Mononuclear cell (primary cell): ENCODE measurements around the gene PPP2R2C. TPM values are rescaled to one million over a fixed set of nuclear protein-coding genes. Genes with fewer than 3 reads are reported as not detected.

ENCODE experiments used
- H3K27me3 ChIP-seq: 2 replicates; pipeline ENCODE4 v1.6.0; 2011; ENCODE audit warnings: low read length, control low read depth; ENCODE audit not compliant: insufficient read depth
- H3K4me1 ChIP-seq: 2 replicates; pipeline ENCODE4 v1.5.1; 2011; ENCODE audit warnings: mild to moderate bottlenecking, low read length, control low read depth; ENCODE audit not compliant: insufficient read depth
- H3K4me3 ChIP-seq: 2 replicates; pipeline ENCODE4 v1.5.1; 2011; ENCODE audit warnings: mild to moderate bottlenecking, low read length, moderate library complexity
- H3K9me3 ChIP-seq: 2 replicates; pipeline ENCODE4 v1.5.1; 2011; ENCODE audit warnings: low read depth, mild to moderate bottlenecking, control low read depth, low read length
- total RNA-seq: library from RNA; depleted of rRNA; stranded (reverse); fragments of >200 nt; gene quantifications from one replicate; pipeline ENCODE4 v1.2.3, GENCODE V29; 2012

PPP2R2C gene
- total RNA-seq, 1 donor = not detected

DNA sequence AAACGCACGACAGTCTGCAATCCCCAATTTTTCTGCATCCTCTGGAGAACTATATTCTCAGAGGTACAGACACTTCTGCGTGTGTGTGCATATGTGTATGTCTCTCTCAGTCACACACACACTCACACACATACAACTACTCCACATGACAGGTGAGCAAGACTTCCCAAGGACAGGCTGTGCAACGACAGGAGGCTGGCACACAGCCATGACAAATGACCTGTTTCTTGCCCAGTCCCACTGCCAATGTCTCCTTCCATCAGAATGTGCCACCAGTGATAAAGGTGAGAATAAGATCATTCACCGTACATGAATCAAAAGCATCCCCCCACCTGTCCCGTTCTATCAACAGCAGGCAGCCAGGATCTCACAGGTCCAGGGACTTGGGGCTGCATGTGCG lies 52.4 kb downstream of the PPP2R2C start:
- H3K4me3 ChIP-seq = no peak overlapping the region
- H3K27me3 ChIP-seq = no peaks in the 10 kb centered on the region
- H3K9me3 ChIP-seq = no peaks in the 10 kb centered on the region
- H3K4me1 ChIP-seq = no peaks in the 10 kb centered on the region

DNA sequence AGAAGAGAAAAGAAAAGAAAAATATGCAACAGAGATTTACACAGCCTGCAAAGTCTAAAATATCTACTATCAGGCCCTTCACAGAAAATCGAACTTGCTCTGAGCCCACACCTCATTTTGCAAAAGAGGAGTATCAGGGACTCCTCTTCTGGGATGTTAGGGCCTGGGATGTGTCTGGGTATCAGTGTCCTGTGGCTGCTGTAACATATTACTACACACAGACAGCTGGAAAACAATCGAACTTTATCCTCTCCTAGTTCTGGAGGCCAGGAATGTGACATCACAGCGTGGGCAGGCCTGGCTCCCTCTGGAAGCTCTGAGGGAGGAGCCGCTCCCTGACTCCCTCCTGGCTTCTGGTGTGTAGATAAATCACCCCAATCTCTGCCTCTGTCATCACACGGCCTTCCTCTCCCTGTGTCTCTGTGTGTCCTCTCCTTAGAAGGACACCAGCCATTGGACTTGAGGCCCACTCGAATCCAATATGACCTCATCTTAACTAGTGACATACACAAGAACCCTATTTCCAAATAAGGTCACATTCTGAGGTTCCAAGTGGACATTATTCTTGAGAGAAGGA lies 52.9 kb downstream of the PPP2R2C start:
- Histone ChIP-seq H3K9me3 (no peaks in the 10 kb centered on the region), H3K4me1 (no peaks in the 10 kb centered on the region), H3K27me3 (no peaks in the 10 kb centered on the region), H3K4me3 (no peak overlapping the region)

DNA sequence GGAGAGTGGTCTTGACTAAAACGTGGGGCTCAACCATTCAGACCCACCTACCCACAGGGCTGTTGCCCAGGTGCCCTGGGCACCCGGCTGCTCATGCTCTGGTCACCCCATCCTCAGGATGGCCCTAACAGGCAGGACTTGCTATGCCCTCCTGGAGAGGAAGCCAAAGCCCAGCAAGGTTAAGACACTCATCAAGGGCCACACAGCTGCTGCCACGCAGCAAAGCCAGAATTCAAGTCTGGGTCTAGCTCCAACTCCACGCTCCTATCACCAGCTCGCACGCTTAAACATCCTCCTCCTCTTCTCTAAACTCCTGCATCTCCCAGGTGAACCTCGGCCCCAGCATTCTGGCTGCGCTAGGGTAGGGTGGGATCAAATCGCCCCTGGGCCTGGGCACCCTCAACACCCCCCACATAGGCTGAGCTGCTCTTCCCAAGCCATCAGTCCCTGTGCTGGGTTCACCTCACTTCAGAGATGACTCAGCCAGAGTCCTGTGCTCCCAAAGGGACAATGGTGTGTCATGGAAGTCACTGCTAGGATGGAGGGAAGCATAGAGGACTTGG lies 54.1 kb downstream of the PPP2R2C start:
- H3K9me3 ChIP-seq = no peaks in the 10 kb centered on the region
- no peaks in the 10 kb centered on the region for H3K4me1 ChIP-seq
- H3K27me3 ChIP-seq = no peaks in the 10 kb centered on the region
- H3K4me3 ChIP-seq = no peak overlapping the region

DNA sequence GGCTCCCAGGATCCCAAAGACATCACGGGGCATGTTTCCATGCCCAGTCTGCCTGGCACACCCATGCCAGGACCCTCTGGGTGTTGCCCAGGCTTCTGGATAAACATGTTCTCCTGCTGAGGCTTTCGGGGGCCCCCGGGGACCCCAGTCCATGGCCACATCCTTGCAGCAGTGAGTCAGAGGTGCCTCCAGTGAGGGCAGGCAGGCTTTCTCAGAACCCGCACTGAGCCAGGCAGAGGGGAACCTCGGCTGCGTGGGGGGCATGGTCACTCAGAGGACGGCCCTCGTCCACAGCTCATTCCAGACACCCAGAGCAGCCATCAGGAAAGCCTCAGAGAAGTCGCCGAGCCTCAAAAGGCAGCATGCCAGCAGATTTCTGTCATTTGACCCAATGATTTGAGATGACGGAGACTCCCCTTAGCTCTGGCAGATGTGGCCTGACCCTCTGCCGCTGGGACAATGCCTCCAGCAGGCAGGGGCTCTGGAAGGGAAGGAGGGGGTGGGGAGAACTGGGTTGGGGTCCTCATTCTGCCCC lies 54.8 kb downstream of the PPP2R2C start:
- no peaks in the 10 kb centered on the region for H3K9me3 ChIP-seq
- no peak overlapping the region for H3K4me3 ChIP-seq
- no peaks in the 10 kb centered on the region for H3K27me3 ChIP-seq
- H3K4me1 ChIP-seq = no peaks in the 10 kb centered on the region

DNA sequence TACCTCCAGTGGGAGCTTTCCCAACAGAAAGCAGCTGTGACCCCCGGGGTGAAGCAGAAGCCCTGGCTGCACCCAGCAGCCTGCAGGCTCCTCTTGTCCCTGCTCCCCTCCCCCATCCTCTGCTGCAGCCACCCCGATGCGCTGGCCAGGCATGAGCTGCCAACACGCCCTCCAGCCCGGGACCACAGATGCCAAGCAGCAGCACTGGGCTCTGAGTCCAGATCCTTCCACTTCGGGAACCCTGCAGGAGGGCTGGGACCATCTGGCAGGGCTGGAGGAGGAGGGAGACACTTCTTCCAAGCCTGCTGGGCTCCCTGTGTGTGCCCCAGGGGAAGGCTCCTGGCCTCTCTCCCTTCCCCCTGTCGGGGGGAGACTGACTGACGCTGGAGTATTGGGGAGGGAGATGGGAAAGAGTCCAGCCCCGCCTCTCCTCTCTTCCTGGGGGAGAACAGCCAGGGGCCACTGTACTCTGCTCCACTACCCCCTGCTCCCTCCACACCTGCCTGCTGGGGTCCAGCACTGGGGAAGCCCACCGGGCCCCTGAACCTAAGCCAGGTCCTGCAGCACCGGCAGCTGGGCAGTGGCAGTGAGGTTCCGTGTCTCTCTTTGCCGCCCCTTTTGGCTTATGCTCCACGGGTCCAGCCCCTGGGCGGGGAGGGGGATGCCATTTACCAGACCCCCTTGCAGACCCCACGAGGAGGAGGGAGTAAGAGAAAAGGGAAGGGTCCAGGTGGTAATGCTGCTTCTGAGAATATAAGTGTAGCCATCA lies 55.7 kb downstream of the PPP2R2C start:
- no peaks in the 10 kb centered on the region for H3K27me3 ChIP-seq
- no peaks in the 10 kb centered on the region for H3K9me3 ChIP-seq
- H3K4me1 ChIP-seq = no peaks in the 10 kb centered on the region

DNA sequence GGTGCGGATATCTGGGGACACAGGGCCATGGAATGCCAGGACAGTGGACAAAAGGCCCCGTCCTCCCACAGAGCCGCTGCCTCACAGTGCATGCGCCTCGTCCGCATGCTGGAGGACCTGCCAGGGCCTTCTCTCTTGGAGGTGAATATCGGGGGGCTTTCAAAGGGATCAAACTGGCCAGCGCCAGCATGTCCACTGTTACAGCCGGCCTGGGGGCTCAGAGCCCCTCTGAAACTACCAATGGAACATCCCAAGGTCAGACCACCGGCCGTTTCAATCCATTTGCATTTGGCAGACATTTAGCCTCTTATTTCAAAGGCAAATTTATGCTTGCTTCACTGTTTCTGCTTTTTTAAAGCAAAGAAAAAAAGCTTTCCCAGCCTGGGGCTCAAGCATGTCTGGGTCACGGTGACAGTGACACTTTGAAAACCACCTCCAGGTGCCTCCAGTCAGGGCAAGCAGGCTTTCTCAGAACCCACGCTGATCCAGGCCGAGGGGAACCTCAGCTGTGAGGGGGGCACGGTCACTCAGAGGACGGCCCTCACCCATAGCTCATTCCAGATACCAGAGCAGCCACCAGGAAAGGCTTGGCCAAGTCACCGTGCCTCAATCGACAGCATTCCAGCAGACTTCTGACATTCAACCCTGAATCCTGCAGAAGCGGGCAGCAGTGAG lies 57.2 kb downstream of the PPP2R2C start:
- Histone ChIP-seq H3K4me3 (no peak overlapping the region), H3K9me3 (no peaks in the 10 kb centered on the region), H3K27me3 (no peaks in the 10 kb centered on the region), H3K4me1 (no peaks in the 10 kb centered on the region)

More for the DNA sequence above, 55.7 kb downstream of the PPP2R2C start:
- no peak overlapping the region for H3K4me3 ChIP-seq

DNA sequence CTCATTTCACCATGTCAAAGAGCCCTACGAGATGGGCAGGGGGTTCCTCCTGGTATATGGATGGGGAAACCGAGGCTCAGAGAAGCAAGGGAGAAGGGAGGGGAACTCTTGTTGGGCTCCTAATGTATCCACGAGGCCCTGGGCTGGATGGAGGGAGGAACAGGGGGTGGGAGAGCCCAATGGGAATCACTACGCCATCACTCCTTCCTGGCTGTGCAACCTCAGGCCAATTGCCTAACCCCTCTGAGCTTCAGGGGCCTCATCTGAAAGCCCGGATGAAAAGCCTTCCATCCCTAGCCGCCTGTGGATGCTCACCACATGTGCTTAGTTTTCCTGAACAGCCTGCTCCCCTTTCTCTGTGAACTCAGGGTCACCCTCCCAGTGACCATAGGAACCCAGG lies 57.8 kb downstream of the PPP2R2C start:
- H3K27me3 ChIP-seq = no peaks in the 10 kb centered on the region
- no peaks in the 10 kb centered on the region for H3K9me3 ChIP-seq

DNA sequence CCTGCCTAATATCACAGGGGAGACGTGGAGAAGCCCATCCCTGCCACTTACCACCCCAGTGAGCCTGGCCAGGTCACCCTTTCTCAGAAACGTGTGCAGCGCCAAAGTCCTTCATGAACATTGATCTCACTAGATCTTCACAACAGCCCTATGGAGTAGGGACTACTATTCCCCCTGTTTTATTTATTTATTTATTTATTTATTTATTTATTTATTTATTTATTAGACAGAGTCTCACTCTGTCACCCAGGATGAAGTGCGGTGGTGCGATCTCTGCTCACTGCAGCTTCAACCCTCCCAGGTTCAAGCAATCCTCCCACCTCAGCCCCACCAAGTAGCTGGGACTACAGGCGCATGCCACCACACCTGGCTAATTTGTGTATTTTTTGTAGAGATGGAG lies 61.8 kb downstream of the PPP2R2C start:
- no peaks in the 10 kb centered on the region for H3K9me3 ChIP-seq
- no peaks in the 10 kb centered on the region for H3K27me3 ChIP-seq
- H3K4me1 ChIP-seq = no peaks in the 10 kb centered on the region
- H3K4me3 ChIP-seq = no peak overlapping the region

More for the DNA sequence above, 57.8 kb downstream of the PPP2R2C start:
- H3K4me3 ChIP-seq = no peak overlapping the region
- H3K4me1 ChIP-seq = no peaks in the 10 kb centered on the region

DNA sequence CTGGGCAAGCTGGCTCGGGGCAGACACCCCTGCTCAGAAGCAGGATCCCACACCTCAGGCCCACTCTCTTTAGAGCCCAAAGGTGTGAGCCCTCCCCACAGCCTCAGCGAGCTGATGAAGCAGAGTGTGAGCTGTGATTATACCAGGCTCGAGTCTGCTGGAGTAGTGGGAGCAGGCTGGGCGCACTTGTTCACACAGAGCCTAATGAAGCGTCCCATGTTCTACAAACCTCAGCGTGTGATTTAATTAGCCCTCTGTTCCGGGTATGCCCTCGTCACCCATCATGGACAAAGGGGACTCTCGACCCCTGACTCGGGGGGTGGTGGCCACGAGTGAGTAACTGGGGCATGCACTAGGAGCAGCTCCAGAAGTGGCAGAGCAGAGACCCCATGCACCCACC lies 62.3 kb downstream of the PPP2R2C start:
- Histone ChIP-seq H3K27me3 (no peaks in the 10 kb centered on the region), H3K4me3 (no peak overlapping the region), H3K9me3 (no peaks in the 10 kb centered on the region), H3K4me1 (no peaks in the 10 kb centered on the region)

DNA sequence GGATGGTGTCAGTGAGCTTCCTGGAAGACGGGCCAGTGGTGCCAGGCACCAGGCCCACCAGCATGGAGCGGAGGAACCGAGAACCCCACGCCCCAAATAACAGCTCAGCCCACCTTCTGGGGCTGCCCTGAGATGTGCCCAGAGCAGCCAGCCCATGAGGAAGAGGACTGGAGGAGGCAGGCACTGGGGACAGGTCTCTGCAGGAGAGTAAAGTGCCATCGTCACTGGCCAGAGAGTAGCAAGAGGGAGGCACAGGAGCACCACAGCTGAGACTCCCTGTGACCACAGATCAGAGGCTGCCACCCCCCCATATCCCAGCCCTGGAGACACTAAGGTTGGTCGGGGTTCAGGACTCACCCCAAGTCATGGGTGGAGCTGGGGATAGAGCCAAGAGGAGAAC lies 63.0 kb downstream of the PPP2R2C start:
- no peaks in the 10 kb centered on the region for H3K4me1 ChIP-seq
- H3K4me3 ChIP-seq = no peak overlapping the region
- peaks cover under 1% of the 10 kb centered on the region for H3K27me3 ChIP-seq
- no peaks in the 10 kb centered on the region for H3K9me3 ChIP-seq

DNA sequence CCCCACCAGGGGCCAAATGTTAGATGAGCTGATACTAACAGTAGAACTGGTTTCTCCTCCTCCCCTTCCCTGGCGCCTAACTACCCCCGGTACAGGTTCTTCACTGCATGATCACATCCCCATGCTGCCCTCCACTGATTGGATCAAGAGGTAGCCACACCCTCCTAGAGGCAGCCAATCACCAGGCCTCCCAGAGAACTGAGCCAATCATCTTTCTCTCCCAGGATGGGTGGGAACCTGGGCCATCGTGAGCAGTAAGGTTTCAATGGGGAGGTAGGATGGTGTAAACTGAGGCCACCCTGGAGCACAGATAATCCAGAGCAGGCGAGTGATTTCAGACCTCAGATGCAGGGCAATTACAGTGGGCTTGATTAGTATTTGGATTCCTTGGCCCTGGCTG lies 64.2 kb downstream of the PPP2R2C start:
- H3K4me1 ChIP-seq = no peaks in the 10 kb centered on the region
- no peak overlapping the region for H3K4me3 ChIP-seq
- no peaks in the 10 kb centered on the region for H3K9me3 ChIP-seq
- H3K27me3 ChIP-seq = peaks cover 6% of the 10 kb centered on the region

DNA sequence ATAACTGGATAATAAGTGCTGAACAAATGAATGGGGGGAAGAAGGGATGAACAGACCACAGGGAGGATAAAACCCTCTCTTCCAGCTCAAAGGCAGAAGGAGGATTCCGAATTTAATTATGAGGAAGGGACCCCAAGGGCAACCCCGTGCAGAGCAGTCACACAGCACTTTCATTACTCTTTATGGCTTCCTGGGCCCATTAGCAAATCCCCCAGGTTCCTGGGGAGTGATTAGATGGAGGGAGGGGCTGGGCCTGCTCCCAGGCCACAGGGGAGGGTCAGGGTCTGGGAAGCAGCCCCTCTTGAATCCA lies 67.1 kb downstream of the PPP2R2C start:
- Histone ChIP-seq H3K4me3 (no peak overlapping the region), H3K9me3 (no peaks in the 10 kb centered on the region), H3K27me3 (peaks cover 11% of the 10 kb centered on the region), H3K4me1 (no peaks in the 10 kb centered on the region)

DNA sequence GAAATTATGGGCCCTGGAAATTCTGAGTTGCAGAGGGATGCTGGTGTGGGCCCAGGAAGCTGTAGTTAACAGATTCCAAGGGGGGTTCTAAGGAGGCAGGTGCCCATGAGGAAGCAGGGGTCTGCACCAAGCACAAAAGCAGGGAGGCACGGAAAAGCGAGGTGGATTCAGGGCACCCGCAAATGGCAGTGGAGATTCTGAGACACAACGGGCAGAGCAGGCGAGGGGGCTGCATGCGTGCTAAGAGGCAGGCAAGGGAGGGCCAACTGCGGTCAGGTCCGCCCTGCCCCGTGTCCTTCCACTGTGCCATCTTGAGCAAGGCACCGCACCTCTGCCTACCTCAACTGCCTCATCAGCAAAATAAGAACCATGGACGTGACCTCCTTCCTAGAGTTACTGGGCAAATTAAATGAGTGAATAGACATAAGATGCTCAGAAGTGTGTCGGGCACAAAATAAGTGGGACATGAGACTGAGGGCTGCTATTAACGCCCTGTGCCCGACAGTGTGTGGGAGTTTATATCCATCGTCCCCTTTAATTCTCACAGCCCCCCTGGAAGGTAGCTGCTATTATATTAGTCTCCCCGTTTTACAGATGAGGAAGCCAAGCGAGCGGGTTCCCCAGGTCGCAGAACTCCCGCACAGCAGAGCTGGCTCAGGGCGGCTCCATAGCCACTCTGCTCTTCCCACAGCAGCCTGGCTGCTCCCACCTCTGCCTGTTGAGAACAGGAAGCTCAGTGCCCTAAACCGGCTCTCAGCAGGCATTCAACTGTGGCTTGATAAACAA lies 67.6 kb downstream of the PPP2R2C start:
- no peaks in the 10 kb centered on the region for H3K4me1 ChIP-seq
- H3K27me3 ChIP-seq = peaks cover 11% of the 10 kb centered on the region
- no peak overlapping the region for H3K4me3 ChIP-seq
- H3K9me3 ChIP-seq = no peaks in the 10 kb centered on the region

DNA sequence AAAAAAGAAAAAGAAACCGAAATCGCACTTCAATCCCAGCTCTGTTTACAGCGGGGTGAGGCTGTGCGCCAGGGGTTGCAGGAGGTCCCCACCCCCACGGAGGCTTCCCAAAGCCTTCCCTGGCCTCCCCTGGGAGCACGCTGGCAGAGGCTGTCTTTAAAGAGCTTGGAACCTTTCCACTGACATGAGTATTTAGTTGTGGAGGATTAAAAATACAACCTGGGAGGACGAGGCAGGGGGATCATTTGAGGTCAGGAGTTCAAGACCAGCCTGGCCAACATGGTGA lies 69.1 kb downstream of the PPP2R2C start:
- no peaks in the 10 kb centered on the region for H3K4me1 ChIP-seq
- no peaks in the 10 kb centered on the region for H3K9me3 ChIP-seq
- H3K27me3 ChIP-seq = peaks cover 11% of the 10 kb centered on the region
- no peak overlapping the region for H3K4me3 ChIP-seq
